Astrocyte of the cerebellum (primary cell): ENCODE data around the gene TATDN3.

Source experiments
- DNase-seq: peaks from one replicate; pipeline ENCODE4 v3.0.0-alpha.2; 2011; ENCODE audit warnings: low read depth
- H3K4me3 ChIP-seq: 2 replicates; pipeline ENCODE4 v1.5.1; 2011; ENCODE audit warnings: mild to moderate bottlenecking, low read depth, low read length, moderate library complexity
- in situ Hi-C: cut with HindIII; loops from 2 replicates; pipeline ENCODE4 v1.10.0; 2017; ENCODE audit warnings: low sequenced_read_pairs
- TF ChIP-seq, protein P1 (sequence below): IDR thresholded peaks from 2 replicates; pipeline ENCODE4 v1.5.1; 2012; ENCODE audit warnings: low read length, low read depth, moderate library complexity, mild to moderate bottlenecking; ENCODE audit errors: missing control alignments

TATDN3 gene

DNA sequence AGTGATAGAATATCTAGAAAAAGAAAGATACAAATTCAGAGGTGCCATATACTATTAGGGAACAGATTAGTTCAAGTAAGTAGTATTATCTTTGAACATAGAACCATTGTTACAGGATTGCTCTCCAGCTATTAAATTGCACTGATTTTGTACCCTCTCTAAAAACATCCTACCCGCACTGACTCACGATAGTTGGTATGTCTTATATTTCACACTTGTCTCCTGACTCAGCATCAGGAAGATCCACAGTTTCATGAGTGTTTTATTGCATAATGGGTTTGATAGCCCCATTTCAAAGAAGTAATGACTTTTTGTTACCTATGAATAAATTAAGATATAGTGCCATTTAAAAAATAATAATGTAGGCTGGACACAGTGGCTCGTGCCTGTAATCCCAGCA, 6.0 kb downstream of the TATDN3 start:
- in situ Hi-C loops = no loop called here

DNA sequence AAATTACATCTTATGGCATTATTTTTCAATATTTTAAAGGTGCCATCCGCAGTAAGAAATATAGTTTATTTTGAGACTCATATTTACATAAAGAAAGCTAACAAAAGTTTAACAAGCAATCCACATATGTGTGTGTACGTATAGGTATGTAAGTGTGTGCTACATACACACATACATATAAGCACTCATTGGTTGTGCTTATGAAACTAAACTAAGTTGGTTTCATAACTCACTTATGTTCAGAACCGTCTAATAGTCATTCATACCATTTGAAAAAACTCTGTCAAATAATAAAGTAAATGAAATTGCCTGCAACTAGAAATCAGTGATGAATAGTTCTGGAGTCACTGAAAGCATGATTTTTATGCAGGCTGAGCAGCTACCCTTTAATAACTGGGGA, 14.1 kb downstream of the TATDN3 start:
- in situ Hi-C loops = no loop called here
- no peak overlapping the region for H3K4me3 ChIP-seq

More for the DNA sequence above, 6.0 kb downstream of the TATDN3 start:
- TF ChIP-seq, protein P1, sequence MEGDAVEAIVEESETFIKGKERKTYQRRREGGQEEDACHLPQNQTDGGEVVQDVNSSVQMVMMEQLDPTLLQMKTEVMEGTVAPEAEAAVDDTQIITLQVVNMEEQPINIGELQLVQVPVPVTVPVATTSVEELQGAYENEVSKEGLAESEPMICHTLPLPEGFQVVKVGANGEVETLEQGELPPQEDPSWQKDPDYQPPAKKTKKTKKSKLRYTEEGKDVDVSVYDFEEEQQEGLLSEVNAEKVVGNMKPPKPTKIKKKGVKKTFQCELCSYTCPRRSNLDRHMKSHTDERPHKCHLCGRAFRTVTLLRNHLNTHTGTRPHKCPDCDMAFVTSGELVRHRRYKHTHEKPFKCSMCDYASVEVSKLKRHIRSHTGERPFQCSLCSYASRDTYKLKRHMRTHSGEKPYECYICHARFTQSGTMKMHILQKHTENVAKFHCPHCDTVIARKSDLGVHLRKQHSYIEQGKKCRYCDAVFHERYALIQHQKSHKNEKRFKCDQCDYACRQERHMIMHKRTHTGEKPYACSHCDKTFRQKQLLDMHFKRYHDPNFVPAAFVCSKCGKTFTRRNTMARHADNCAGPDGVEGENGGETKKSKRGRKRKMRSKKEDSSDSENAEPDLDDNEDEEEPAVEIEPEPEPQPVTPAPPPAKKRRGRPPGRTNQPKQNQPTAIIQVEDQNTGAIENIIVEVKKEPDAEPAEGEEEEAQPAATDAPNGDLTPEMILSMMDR = no peak
- DNase-seq = no peak
- no peak overlapping the region for H3K4me3 ChIP-seq

DNA sequence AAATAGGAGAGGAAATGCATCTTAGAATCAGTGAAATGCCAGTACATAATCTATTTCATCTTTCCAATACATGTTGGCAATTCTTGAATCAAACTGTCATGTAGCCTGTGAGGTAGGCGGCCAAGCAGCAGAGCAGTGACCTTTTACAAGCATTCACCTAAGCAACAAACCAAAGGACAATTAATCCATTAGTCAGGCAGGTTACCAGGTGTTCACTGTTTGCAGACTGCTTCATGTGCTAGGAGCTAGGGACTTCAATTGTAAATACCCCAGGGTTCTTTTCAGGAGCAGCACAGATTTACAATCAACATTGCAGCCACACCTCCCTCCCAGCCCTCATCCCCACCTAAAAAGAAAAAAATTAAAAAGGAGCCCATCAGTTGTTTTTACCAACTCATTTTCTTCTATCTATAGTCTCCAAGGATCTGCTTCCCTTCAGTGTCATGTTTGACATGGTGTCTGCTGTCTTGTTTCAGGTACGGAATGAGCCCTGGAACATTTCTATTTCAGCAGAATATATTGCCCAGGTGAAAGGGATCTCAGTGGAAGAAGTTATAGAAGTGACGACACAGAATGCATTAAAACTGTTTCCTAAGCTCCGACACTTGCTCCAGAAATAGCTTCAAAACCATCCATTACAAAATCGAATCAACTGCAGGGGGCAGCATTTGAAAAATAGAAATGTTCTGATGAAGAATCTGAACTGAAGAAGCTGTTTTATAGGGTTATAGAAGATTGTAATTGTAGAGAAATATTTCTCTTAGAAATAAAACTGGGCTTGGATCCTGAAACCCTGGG, 23.0 kb downstream of the TATDN3 start:
- TF ChIP-seq, protein P1 = no peak
- in situ Hi-C loops = no loop called here
- no peak for DNase-seq
- H3K4me3 ChIP-seq = no peak overlapping the region

More for the DNA sequence above, 14.1 kb downstream of the TATDN3 start:
- TF ChIP-seq, protein P1 = no peak
- DNase-seq = no peak

DNA sequence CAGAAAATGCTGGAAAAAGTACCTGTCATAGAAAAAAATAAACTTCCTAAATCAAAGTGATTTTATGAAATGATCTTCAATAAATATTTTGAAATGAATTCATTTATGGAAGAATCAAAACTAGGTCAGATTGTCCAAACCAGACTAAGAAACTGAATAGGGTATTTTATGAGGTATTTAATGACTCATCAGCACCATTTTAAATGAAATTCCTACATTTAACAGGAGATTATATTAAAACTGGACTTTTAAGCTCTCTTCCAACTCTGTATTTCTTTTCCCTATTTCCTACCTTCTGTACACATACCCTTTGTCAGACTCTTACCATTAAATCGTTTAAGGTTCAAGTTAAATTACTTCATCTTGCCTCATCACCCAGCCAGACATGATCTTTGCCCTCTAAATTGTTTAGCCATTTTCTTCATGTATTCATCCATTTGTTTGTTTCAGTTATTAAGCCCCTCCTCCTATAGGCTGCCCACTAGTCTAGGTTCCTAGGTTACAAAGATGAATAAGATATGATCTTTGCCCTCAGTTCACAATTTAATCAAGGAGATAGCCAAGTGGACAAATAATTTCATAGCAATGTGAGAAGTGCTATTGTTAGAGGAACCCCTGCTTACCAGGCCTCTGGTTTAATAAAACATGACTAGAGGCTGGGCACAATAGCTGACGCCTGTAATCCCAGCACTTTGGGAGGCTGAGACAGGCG, 25.0 kb downstream of the TATDN3 start:
- TF ChIP-seq, protein P1 = no peak
- in situ Hi-C loops = no loop called here
- DNase-seq = no peak
- H3K4me3 ChIP-seq = no peak overlapping the region

DNA sequence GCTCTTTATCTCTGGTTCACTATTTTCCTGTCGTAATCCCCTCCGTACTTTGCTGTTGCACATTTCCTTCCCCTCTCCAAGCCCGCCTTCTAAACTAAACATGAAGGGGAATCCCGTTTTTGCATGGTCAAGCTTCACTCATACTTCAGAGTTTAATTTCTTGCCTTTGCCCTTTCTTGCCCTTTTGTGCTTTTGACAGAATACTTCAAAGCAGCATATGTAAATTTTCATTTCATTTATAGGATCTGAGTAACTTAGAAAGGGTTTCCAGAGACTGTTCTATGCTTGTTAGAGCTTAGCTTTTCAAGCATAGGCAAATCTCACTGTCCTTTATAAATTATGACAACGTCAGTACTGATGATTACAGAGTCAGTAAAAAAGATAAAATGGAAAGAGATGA, 28.0 kb downstream of the TATDN3 start:
- no peak for DNase-seq
- in situ Hi-C loops = no loop called here
- H3K4me3 ChIP-seq = no peak overlapping the region
- TF ChIP-seq, protein P1 = no peak

DNA sequence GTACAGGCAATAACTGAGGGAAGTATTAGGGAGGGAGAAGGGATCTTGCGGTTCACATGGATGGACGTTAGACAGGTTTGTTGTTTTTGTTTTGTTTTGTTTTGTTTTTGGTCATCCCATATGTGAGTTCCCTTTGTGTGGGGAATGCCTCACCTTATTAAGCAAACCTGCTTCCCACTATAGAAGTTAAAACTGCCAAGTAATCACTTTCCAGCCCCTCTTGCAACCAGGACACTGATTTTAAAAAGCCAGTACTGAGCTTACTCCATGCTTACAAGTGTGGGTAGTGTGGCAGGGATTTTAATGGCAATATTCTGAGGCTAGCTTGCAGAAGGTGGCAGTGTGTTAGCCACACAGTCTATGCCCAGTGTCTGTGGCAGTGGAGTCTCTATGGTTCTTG, 29.3 kb downstream of the TATDN3 start:
- in situ Hi-C loops = no loop called here
- H3K4me3 ChIP-seq = no peak overlapping the region

More for the DNA sequence above, 29.3 kb downstream of the TATDN3 start:
- DNase-seq = no peak
- TF ChIP-seq, protein P1 = no peak
